NCI-H1694 treated with DMSO at 0.1 percent for 48 hours (cell line): ENCODE results near the gene SLC5A6.

ENCODE experiments used
- DNase-seq: peaks from one replicate; lab custom pipeline; 2025; lab: John Stamatoyannopoulos, UW

The SLC5A6 gene

DNA sequence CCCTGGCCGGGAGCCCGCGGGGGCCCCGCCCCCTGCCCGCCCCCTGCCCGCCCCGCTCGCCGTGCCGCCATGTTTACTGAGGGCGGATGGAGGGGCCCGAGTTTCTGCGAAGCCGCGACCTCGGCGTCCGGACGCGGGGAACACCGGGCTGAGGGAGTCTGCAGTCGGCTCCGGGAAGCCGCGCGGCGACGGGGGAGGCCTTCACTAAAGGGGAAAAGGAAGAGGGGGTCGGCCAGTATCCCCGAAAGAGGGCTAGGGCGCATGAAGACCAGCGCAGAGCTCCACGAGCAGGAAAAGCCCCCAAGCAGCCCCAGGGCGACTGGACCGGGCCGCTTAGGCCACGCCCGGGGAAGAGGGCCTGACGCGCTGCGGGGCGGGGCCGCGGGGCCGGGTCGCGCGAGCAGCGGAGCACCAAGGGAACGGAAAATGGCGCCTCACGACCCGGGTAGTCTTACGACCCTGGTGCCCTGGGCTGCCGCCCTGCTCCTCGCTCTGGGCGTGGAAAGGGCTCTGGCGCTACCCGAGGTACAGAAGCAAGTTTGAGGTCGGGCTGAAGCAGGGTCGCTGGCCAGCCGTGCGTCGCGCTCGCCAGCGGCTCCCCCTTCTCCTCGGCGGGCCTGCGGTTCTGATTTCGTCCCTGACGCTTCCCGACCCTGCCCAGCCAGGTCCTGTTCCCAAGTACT, at the start of gene SLC5A6, which contains the start of gene ATRAID:
Gene SLC5A6 (minus strand): TSS at position 326 of the 683 bp plus-strand sequence. CDS start 4,618 bp downstream, outside the sequence.
Gene ATRAID (plus strand): TSS at position 99 of the 683 bp plus-strand sequence. CDS start 328 bp downstream, at position 427.
- peak; percentile 76 for DNase-seq

DNA sequence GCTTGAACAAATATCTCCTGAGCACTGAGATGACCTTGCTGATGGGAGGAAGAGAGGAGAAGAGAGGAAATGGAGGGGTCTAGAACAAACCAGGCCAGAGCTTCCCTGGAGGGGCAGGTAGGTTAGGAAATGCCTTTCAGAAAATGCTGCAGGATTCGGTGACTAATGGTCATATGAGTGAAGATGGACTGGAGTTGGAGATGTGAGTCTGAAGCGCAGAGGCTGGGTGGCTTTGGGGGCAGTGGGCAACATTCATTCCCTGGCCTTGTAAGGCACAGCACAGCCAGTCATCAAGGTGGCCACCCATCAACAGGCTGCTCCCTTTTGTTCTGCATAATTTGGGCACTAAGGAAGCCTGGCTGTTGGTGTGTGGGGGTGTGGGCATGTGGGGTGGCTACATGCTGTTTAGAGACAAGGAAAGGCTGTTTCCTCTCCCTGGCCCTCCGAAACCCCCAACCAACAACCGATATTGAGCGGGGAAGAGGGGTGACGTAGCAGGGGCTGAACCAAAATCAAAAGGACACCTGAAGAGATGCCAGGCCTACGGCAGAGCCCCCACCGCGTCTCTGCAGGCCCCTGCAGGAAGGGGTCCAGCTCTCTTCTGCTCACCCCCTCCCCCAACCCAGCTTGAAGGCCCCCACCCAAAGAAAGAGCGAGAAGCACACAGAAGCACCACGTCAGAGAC, 49.3 kb upstream of the SLC5A6 start:
- no peak for DNase-seq

DNA sequence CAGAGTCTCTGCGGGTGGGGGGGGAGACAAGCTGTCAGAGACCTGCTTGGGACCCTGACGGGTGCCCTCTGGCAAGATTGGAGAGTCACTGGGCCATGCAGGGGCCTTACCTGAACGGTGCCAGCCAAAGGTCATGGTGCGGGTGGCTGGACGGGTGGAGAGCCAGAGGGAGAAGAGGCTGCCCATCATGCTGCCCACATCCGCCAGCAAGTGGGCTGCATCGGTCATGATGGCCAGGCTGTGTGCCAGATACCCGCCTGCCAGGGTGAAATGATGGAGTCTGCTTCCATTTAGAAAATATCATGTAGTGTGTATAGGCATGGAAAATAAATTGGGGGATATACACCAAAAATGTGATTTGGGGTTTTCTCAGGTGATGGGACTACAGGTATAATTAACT, 46.0 kb upstream of the SLC5A6 start:
- no peak for DNase-seq

GRCh38 chr2:27256855-27257454, 44.9 kb upstream of the SLC5A6 start:
- DNase-seq, result no peak

GRCh38 chr2:27255660-27256059, 43.6 kb upstream of the SLC5A6 start:
- no peak for DNase-seq

GRCh38 chr2:27255187-27255586, 43.1 kb upstream of the SLC5A6 start:
- no peak for DNase-seq

GRCh38 chr2:27251766-27252165, 39.7 kb upstream of the SLC5A6 start:
- no peak for DNase-seq

GRCh38 chr2:27250652-27251379, 38.7 kb upstream of the SLC5A6 start:
- DNase-seq, result no peak

DNA sequence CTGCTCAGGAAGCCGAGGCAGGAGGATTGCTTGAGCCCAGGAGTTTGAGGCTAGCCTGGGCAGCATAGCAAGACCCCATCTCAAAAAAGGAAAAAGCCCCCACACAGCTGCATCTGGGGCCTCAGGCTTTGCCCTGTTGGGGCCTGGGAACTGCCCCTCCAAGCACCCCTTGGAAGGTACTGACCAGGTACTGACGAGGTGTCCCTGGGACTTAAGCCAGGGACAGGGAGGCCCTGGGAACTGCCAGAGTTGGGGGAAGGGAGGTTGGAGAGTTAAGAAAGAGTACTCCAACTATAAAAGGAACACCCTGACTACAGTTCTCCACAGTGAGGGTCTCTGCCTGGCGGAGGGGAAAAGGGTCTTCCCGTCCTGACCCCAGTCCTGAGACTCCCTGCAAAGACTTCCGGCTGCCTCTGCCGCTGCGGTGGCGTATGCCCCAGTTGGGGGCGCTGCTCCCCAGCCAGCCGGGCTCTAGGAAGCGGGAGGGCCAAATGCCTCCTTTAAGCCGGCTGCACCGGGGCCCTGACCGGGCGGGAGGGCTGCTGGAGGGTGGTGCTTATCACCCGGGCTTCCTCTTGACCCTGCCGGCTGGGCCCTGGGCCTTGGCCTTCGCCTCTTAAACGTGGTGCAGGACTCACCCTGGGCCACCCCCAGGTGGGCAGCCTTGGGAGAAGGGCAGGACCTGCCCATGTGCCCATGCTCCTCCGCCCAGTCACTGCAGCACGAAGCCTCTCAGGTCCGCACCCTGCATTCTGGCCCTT, 38.0 kb upstream of the SLC5A6 start:
- peak; percentile 38 for DNase-seq

GRCh38 chr2:27249159-27249890, 37.3 kb upstream of the SLC5A6 start:
- no peak for DNase-seq

- DNase-seq, result no peak
Observed at GRCh38 chr2:27247893-27248292, 35.8 kb upstream of the SLC5A6 start.

GRCh38 chr2:27245626-27246025, 33.6 kb upstream of the SLC5A6 start:
- no peak for DNase-seq

DNA sequence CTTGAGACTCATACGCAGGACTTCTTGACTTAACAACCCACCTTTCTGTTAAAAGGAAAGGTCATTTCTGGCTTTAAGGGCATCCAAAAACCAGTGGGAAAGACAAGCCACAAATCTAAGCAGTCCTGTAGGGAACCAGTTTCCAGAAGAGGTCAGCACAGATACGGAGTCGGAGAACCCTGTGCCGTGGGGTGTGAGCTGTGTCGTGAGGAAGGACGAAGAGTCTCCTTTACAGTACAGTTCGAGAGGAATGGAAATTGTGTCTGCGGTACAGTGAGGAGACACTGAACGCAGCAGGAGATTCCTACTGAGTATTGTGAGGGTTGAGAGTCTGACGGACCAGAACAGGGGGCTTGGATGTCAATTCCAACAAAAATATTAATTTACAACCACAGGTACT, 33.0 kb upstream of the SLC5A6 start:
- no peak for DNase-seq

DNA sequence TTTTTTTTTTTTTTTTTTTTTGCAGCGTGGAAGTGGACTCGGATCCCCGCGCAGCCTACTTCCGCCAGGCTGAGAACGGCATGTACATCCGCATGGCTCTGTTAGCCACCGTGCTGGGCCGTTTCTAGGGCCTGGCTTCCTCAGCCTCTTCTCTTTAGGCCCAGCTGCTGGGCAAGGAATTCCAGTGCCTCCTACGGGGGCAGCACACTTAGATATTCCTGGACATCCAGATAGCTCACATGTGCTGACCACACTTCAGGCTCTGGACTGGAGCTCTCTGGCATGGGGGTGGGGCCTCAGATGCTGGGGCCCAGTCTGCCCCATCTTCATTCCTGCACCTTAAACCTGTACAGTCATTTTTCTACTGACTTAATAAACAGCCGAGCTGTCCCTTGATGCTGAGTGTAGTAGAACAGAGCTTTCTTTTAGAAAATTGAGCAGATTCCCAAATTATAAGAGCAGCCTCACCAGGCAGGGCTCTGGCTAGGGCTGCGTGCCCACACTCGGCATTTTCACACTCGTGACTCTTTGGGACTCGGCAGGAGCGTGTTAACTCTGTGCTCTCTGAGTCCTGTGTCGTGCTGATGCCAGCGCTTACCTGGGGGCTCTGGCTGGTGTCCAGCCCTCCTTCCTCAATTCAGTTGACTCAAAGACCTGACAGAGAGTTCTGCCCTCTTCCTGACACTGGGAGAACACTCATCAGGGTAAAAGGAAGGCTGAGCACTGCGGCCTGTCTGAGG, 31.5 kb upstream of the SLC5A6 start:
- no peak for DNase-seq

DNA sequence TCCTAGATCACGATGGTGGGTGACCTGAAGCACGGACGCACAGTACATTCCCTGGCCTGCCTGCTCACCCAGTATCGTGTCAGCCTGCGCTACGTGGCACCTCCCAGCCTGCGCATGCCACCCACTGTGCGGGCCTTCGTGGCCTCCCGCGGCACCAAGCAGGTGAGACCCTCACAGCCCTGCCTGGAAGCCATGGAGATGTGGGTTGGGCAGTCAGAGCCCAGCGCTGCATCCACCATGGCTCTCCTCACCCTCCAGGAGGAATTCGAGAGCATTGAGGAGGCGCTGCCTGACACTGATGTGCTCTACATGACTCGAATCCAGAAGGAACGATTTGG, 30.5 kb upstream of the SLC5A6 start:
- DNase-seq, result no peak

DNA sequence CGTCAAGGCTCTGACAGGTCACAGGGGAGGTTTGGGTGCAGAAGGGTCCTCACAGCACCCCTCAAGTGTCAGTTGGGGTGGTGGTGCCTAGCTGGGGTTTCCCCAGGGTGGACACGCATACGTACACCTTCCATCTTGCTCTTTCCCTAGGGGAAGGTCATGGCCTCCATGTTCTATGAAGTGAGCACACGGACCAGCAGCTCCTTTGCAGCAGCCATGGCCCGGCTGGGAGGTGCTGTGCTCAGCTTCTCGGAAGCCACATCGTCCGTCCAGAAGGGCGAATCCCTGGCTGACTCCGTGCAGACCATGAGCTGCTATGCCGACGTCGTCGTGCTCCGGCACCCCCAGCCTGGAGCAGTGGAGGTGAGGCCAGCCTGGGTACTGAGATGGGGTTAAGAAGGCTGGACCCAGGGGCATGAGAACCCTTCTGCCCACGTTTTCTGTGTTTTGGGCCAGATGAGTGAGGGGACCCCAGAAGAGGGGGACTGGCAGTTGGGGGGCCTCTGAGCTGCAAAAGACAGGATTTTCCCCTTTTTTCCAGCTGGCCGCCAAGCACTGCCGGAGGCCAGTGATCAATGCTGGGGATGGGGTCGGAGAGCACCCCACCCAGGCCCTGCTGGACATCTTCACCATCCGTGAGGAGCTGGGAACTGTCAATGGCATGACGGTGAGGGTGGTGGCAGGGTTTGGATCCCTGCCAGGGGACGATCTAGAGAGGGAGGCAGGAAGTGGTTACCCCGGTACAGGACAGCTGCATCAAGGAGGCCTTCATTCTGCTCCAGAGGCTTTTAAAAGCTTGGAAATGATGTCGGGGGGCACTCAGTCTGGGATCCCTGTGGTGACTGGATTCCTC, 29.9 kb upstream of the SLC5A6 start:
- DNase-seq, result no peak

DNA sequence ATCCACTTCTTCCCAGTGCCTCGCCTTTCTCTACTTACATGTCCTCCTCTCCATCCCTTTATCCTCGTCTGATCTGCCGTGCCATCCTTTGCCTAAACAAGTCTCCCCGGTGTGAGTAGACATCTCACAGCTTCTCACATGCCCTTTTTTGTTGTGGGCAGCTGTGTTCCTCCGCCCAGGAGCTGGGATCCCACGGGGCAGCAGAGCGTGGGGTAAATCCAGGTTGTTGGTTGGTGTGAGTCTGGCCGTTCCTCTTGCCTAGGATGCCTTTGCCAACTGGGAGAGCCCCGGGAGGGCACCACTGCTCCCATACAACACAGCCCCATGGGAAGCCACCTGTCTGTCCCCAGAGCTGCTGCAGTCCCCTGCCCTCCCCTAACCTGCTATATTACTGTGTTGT, 28.3 kb upstream of the SLC5A6 start:
- no peak for DNase-seq

GRCh38 chr2:27238976-27239375, 26.9 kb upstream of the SLC5A6 start:
- no peak for DNase-seq

DNA sequence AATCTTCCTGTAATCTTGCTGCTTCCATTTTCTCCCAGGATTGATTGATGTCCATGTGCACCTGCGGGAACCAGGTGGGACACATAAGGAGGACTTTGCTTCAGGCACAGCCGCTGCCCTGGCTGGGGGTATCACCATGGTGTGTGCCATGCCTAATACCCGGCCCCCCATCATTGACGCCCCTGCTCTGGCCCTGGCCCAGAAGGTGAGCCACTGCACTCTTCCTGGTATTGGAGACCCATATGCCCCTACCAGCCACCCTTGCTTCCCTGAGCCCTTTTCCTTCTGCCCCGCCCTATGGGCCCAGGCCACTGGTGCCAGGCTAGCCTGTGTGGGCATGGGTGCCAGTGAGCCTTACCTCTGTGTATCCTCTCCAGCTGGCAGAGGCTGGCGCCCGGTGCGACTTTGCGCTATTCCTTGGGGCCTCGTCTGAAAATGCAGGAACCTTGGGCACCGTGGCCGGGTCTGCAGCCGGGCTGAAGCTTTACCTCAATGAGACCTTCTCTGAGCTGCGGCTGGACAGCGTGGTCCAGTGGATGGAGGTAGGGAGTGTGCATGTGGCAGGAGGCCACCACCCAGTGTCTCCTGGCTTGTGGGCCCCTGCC, 25.4 kb upstream of the SLC5A6 start:
- no peak for DNase-seq
